HG02798 (cell line): ENCODE data around the gene LRRC45.
"Not testable (repeated sequence)": the region's sequence is repeated elsewhere in the genome, so short reads cannot be mapped to it uniquely, and the experiment has no call there.

Experiments
- ATAC-seq: cut with Tn5 transposase; IDR thresholded peaks from one replicate; pipeline ENCODE4 v1.9.1; 2021; ENCODE audit warnings: mild to moderate bottlenecking; ENCODE audit not compliant: unreplicated experiment, poor library complexity

Gene LRRC45

GRCh38 chr17:82031303-82031884 lies 8.3 kb downstream of the LRRC45 start, which contains the start of gene RAC3:
Gene RAC3 (plus strand): TSS chr17:82031678. CDS start chr17:82031762, 84 bp downstream.
- ATAC-seq = no peak

DNA sequence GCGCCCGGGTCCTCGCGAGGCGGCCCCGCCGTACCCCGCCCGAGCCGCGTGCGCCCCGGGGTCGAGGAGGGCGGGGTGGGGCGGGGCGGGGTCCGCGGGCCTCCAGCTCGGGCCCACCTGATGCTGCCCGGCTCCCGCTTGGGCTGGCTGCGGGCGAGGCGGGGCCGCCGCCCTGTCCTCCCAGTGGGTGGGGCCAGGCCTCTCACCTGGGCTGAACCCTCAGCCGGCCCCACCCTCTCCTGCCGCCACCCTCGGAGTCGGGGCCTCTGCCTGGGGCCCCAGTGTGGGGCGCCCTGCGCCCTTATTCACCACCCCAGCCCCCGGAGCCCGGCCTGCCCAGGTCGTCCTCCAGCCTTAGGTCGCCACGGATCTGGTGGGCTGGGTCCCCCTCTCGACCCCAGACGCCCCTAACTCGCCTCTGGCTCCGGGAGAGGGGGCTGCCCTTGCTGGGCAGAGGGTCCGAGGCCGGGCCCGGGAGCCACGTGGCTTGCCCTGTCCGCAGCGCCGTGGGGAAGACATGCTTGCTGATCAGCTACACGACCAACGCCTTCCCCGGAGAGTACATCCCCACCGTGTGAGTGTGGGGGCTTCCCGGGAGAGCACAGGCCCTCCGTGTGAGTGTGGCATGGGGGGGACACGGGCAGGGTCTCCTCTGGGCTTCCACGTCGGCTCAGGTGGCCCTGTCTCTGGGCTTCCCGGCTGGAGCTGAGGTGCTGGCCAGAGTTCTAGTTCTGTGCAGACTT lies 9.0 kb downstream of the LRRC45 start:
- no peak for ATAC-seq

DNA sequence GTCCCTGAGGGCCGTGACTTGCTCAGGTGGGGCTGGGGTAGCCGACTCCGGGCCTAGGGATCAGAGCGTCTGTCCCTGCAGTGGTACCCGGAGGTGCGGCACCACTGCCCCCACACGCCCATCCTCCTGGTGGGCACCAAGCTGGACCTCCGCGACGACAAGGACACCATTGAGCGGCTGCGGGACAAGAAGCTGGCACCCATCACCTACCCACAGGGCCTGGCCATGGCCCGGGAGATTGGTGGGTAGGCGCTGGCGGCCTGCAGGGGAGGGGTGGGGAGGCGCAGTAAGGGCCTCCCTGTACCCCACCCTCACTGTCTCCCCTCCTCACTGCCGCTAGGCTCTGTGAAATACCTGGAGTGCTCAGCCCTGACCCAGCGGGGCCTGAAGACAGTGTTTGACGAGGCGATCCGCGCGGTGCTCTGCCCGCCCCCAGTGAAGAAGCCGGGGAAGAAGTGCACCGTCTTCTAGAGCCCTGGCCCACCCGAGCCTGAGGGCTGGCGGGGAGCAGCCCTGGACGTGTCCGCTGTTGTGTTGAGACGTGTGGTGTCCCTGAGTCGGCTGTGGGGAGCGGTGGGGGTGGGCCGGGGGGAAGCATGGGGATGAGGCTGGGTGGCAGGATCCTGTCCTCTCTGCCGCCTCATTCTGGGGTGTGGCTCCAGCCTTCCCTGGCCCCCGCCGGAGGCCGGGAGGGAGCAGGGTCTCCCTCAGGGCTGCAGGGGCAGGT lies 10.4 kb downstream of the LRRC45 start:
- no peak for ATAC-seq

DNA sequence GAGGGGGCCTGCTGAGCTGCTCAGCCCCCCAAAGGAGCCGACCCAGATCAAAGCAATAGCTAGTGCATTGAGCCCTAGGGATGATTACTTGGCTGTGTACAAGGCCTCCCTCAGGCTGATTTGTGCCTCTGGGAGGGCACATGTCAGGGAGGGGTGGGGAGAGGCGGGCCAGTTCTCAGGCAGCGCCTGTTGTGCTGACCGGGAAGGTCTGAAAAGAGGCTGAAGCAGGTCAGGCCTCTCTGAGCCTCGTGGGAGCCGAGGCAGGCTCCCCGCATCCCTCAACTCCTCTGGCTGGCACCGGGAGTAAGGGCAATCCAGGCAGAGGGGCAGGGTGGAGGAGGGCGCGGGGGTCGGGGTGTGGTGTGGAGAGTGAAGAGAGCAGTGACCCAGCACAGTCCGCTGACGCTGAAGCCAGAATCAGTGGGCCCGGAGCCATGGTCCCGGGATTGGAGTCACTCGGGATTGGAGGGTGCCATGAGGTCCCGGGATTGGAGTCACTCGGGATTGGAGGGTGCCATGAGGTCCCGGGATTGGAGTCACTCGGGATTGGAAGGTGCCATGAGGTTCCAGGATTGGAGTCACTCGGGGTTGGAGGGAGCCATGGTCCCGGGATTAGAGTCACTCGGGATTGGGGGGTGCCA lies 11.4 kb downstream of the LRRC45 start:
- no peak for ATAC-seq

GRCh38 chr17:82035488-82035887 lies 12.4 kb downstream of the LRRC45 start:
- ATAC-seq = no peak

- no peak for ATAC-seq
Observed at GRCh38 chr17:82035956-82036633, 13.0 kb downstream of the LRRC45 start.

DNA sequence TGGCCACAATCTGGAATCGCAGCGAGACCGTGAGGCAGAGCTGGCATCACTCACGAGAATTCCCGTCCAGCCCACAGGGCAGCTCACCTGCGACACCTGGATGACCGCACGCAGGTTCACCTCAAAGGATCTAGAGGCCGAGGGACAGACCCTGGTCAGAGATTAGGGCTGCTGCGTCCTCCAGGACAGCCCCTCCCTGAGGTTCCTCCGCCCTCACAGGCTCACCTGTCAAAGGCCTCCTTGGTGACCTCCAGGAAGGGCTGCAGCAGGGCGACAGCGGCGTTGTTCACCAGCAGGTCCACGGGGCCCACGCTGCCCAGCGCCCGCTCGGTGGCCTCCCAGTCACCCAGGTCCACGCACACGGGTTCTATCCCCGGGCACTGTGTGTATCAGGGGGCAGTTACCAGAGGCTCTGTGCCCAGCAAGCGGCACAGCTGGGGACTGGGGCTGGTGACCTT lies 13.6 kb downstream of the LRRC45 start:
- no peak for ATAC-seq

DNA sequence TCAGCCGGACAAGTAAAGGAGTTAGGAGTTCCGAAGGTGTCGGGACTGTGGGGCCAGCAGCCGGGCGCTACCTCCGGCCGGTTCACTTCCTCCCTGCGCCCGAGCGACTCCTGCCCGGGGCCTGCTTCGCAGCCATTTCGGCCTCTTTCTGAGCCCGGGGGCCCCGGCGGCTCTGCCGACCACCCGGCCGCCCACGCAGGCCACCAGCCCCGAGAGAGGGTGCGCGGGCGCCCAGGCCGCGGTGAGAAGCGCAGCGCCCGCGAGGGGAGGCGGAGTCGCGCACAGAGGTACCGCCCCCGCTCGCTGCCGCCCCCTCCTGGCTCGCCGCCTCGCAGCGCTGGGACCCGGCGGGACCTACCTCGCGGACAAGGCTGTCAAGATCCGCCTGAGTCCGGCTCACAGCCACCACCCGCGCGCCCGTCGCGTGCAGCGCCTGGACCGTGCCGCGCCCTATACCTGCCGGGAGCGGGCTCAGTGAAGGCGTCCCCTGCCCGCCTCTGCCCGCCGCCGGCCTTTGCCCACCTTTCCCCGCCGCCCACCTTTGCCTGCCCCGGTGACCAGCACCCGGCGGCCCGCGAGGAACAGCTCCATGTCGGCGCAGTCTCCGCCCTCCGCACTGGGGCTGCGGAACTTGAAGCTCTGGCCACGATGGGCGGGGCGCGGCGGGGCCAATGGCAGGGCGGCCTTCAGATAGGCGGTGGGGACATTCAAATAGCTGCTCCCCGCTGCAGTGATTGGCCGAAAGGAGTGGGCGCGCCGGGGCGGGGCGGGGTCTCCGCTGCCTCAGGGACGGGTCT lies 14.2 kb downstream of the LRRC45 start, which contains the start of gene DCXR:
DCXR (minus strand) TSS at position 606 of the 797 bp plus-strand sequence; CDS start at position 591, 15 bp downstream.
- ATAC-seq = peak; percentile 87

DNA sequence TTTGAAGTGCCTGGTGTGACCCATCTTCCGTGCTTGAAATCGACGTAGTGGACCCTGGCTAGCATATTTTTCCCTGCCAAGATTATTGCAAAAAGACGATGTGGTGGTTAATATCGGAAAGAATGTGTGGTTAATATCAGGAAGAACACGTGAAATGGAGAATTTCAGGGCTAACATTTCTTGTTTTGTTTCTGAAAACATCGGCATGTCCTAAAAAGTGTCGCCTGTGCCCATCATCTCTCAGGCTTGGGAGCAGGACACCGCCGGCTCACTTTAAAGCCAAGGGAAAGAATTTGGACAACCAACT lies 14.7 kb downstream of the LRRC45 start:
- ATAC-seq = no peak

DNA sequence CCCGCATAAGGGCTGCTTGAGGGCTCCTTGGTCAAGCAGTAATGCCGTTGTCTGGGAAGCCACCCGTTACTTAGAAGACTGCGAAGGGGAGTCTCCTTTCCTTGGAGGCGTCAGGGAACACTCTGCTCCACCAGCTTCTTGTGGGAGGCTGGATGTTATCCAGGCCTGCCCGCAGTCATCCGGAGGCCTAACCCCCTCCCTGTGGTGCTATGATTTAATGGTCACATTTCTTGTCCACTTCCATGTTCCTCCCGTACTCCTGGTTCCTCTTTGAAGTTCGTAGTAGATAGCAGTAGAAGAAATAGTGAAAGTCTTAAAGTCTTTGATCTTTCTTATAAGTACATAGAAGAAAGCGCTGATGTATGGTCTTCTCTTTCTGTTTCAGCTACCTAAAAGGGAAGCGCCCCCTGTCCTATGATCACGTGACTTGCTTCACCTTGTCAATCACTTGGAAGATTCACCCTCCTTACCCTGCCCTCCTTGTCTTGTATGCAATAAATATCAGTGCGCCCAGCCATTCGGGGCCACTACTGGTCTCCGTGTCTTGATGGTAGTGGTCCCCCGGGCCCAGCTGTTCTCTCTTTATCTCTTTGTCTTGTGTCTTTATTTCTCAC lies 15.8 kb downstream of the LRRC45 start:
- not testable (repeated sequence) for ATAC-seq

DNA sequence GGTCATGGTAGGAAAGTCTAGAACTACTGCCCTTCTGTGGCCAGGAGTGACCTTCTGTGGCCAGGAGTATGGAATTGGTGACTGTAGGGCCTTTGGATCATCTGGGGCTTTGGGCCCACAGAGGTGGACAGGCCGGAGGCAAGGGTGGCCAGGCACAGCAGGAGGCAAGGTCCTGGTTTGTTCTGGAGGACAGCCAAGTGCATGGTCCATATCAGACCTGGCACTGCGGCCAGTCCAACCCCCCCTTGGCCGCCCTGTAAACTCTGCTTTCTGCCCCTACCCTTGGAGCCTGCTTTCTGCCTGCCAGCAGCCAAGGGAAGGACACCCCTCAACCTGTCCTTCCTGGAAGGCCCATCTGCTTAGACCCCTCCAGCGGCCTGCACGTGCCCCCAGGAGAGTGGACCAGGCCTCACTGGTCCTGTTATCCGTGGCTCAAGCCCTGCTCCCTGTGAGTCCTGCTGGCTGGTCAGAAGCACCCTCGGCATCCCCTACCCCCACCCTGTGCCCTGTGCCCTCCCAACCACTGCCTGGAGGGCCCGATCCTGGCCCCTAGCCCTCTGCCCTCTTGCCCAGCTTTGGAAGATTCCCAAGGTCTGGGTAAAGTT lies 16.7 kb downstream of the LRRC45 start:
- no peak for ATAC-seq

DNA sequence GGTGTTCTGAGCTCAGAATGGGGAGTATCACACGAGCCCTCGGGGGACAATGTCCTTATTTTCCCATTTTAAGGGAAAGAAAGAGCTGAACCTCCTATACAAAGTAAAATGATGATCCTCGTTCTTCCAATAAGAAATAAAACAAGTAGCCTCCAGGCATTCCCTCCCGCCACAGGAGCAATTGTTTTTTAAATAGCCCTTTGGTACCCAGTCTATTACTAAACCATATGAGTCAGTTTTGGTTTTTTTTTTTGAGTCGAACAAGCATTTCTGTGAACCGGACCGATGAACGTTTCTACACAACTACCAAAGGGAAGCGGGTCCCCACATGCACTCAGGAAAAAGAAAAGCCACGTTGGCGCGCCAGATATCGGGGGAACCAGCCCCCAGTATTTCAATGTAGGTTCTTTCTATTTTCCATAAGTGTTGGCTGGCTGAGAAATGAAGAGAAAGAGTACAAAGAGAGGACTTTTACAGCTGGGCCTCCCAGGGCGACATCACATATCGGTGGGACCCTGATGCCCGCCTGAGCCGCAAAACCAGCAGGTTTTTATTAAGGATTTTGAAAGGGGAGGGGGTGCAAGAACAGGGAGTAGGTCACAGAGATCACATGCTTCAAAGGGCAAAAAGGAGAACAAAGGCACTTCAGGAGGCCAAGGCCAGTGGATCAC lies 18.2 kb downstream of the LRRC45 start:
- no peak for ATAC-seq

DNA sequence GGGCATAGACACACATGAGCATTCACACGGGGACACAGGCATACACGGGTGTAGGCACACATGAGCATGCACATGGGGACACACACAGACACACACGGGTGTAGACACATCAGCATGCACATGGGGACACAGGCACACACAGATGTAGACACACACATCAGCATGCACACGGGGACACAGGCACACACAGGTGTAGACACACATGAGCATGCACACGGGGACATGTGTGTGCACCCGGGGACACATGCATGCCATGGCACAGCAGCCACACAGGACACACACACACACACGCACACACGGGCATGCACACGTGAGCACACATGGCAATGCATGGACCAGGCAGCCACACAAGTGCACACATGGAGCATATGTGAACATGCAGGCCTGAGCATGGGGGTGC lies 19.5 kb downstream of the LRRC45 start:
- ATAC-seq = no peak

DNA sequence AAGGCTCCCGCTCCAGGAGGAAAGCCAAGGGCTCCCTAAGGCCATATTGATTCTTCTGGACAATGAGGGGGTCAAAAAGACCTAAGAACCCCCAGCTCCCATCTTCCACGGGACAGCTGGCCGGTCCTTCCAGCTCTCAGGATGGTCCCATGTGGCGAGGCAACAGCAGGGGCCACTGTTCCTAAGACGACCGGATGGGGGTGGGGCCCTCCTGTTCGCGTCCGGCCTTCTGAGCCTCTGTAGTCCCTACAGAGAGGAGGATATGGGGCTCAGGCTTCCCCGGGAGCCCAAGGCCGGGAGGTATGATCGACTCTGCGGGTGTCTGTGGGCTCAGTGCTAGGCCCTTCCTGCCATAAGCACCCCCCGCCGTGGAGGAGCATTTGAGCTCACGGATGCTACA lies 20.4 kb downstream of the LRRC45 start:
- ATAC-seq = no peak

DNA sequence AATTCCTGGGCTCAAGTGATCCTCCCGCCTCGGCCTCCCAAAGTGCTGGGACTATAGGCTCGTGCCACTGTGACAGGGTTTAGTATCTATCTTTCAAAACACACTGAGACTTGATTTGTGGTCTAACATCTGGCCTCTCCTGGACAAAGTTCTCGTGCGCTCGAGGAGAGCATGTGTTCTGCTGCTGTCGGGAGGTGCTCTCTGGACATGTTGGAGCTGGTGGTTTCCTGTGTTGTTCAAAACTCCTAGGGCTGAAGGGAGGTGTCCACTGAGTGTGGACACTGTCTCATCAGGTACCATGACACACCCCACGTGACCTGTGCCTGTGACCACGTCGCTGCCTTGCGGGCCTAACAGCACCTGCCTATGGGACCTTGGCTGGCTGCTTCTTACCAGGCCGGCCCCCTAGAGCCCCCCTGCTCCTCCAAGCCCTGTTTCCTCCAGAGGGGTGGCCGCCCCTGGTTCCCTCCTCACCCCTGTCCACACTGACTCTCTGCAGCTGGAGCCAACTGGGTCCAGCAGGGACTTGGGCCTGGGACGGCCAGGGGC lies 22.9 kb downstream of the LRRC45 start:
- no peak for ATAC-seq

- no peak for ATAC-seq
Observed at GRCh38 chr17:82046903-82047302, 23.8 kb downstream of the LRRC45 start.

DNA sequence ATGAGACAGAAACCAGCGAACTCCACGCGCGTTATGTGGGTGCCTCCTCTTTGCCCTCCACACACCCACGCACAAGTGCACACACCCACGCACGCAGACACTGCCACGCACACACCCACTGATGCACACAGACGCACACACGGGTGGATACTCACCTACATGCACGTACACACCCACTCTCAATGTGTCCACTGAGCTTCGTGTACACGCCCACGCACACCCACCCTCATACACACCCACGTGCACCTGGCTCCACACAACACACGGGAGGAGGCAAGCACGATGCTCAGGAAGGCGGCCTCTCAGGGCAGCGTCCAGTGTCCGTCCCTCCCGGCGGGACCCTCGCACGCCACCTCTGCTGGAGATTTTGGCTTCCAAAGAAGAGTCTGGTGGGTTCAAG lies 24.3 kb downstream of the LRRC45 start:
- ATAC-seq = no peak
